Hepatocyte (in vitro differentiated cells): ENCODE data around the gene WDR90. TPM values are rescaled to one million over a fixed set of nuclear protein-coding genes. Genes with fewer than 3 reads are reported as not detected.
A peak's percentile ranks its signal among the peaks of the same experiment; 100 is the strongest.

Experiments
- DNase-seq: peaks from one replicate; pipeline ENCODE4 v3.0.0-alpha.2; 2016; ENCODE audit warnings: low spot score
- H2AFZ ChIP-seq: fragments of 200-600 bp; sonication (generic); 2 replicates; pipeline ENCODE4 v1.6.0; 2016; ENCODE audit warnings: antibody characterized with exemption, mild to moderate bottlenecking
- H3K27ac ChIP-seq: fragments of 200-600 bp; sonication (generic); 2 replicates; pipeline ENCODE4 v1.5.1; 2016; ENCODE audit warnings: mild to moderate bottlenecking
- H3K27me3 ChIP-seq: fragments of 200-600 bp; sonication (generic); 2 replicates; pipeline ENCODE4 v1.6.1; 2016
- H3K36me3 ChIP-seq: fragments of 200-600 bp; sonication (generic); replicated peaks from 2 replicates; pipeline ENCODE4 v1.5.1; 2016; ENCODE audit warnings: low read depth; ENCODE audit not compliant: insufficient read depth
- H3K4me1 ChIP-seq: fragments of 200-600 bp; sonication (generic); 2 replicates; pipeline ENCODE4 v1.5.1; 2016; ENCODE audit warnings: mild to moderate bottlenecking, moderate library complexity; ENCODE audit not compliant: insufficient read depth
- H3K4me2 ChIP-seq: fragments of 200-600 bp; sonication (generic); 2 replicates; pipeline ENCODE4 v1.6.0; 2016
- H3K4me3 ChIP-seq: fragments of 200-600 bp; sonication (generic); 2 replicates; pipeline ENCODE4 v1.5.1; 2016; ENCODE audit warnings: mild to moderate bottlenecking
- H3K79me2 ChIP-seq: fragments of 200-600 bp; sonication (generic); 2 replicates; pipeline ENCODE4 v1.6.0; 2017; ENCODE audit warnings: mild to moderate bottlenecking
- H3K9me2 ChIP-seq: fragments of 200-600 bp; sonication (generic); replicated peaks from 2 replicates; pipeline ENCODE4 v1.6.0; 2017; ENCODE audit warnings: mild to moderate bottlenecking; ENCODE audit not compliant: insufficient read depth
- H3K9me3 ChIP-seq: fragments of 200-600 bp; sonication (generic); 2 replicates; pipeline ENCODE4 v1.5.1; 2016; ENCODE audit warnings: low read depth, mild to moderate bottlenecking
- H4K20me1 ChIP-seq: fragments of 200-600 bp; sonication (generic); 2 replicates; pipeline ENCODE4 v1.6.0; 2016; ENCODE audit warnings: mild to moderate bottlenecking; ENCODE audit not compliant: insufficient read depth, poor library complexity, severe bottlenecking
- CTCF ChIP-seq: fragments of 200-600 bp; sonication (generic); IDR thresholded peaks from 2 replicates; pipeline ENCODE4 v1.5.1; 2016; ENCODE audit warnings: antibody characterized with exemption, mild to moderate bottlenecking; ENCODE audit not compliant: poor library complexity
- EZH2 ChIP-seq: fragments of 200-600 bp; sonication (generic); IDR thresholded peaks from 2 replicates; pipeline ENCODE4 v1.6.1; 2016; ENCODE audit warnings: antibody characterized with exemption, mild to moderate bottlenecking, borderline replicate concordance
- EZH2phosphoT487 ChIP-seq: fragments of 200-600 bp; sonication (generic); IDR thresholded peaks from one replicate; pipeline ENCODE4 v1.6.1; 2018; ENCODE audit warnings: antibody characterized with exemption, mild to moderate bottlenecking, low read depth, moderate library complexity; ENCODE audit not compliant: unreplicated experiment, severe bottlenecking
- whole genome bisulfite sequencing: methylation state at CpG from one replicate; pipeline ENCODE4 v1.1.6; 2016; ENCODE audit warnings: low lambda C conversion rate; ENCODE audit errors: missing lambda C conversion rate; 5-methylcytosine and 5-hydroxymethylcytosine counted together
- polyA plus RNA-seq: library from polyadenylated mRNA; unstranded; fragments of >200 nt; fragmentation: Nextera tagmentation; extraction: Ambion mirVana; gene quantifications from 2 replicates; pipeline ENCODE4 v1.2.1, GENCODE V29; 2016
- total RNA-seq: library from RNA; depleted of rRNA; stranded (reverse); fragments of >200 nt; gene quantifications from 2 replicates; pipeline ENCODE4 v1.2.3, GENCODE V29; 2014

WDR90 gene
- total and polyA plus RNA-seq, 2 experiments from 2014 or later = 14.4 to 25.1 TPM

- 88% methylated on average over 8 of the region's 10 CpGs for whole genome bisulfite sequencing
- Histone ChIP-seq H3K9me3 (no peaks in the 10 kb centered on the region), H3K4me3 (no peak overlapping the region), H3K9me2 (no peaks in the 10 kb centered on the region), H3K4me2 (no peak overlapping the region), H3K27ac (no peak overlapping the region), H3K27me3 (no peaks in the 10 kb centered on the region), H4K20me1 (peaks cover 22% of the 10 kb centered on the region), H2AFZ (no peak overlapping the region), H3K4me1 (peaks cover 33% of the 10 kb centered on the region), H3K36me3 (no peaks in the 10 kb centered on the region), H3K79me2 (peaks cover 45% of the 10 kb centered on the region)
- DNase-seq = peak; percentile 53
- peak; percentile 25 for TF ChIP-seq CTCF
- no peak for TF ChIP-seq EZH2
- no peak for TF ChIP-seq EZH2phosphoT487
Observed at GRCh38 chr16:685967-686366, 36.8 kb downstream of the WDR90 start.

- H4K20me1 ChIP-seq = peaks cover 15% of the 10 kb centered on the region
- no peaks in the 10 kb centered on the region for H3K36me3 ChIP-seq
- no peak overlapping the region for H3K4me3 ChIP-seq
- peaks cover 26% of the 10 kb centered on the region for H3K4me1 ChIP-seq
- DNase-seq = no peak
- H3K9me2 ChIP-seq = no peaks in the 10 kb centered on the region
- no peak overlapping the region for H3K27ac ChIP-seq
- H3K9me3 ChIP-seq = no peaks in the 10 kb centered on the region
- peaks cover 38% of the 10 kb centered on the region for H3K79me2 ChIP-seq
- TF ChIP-seq CTCF (no peak), EZH2phosphoT487 (no peak), EZH2 (no peak)
- H2AFZ ChIP-seq = no peak overlapping the region
- WGBS = 98% methylated on average over 48 of the region's 51 CpGs
- no peak overlapping the region for H3K4me2 ChIP-seq
- H3K27me3 ChIP-seq = peaks cover 1% of the 10 kb centered on the region
Observed at GRCh38 chr16:686459-687260, 37.5 kb downstream of the WDR90 start.

GRCh38 chr16:687499-687898 is 38.3 kb downstream of the WDR90 start:
- Histone ChIP-seq H3K27me3 (peaks cover 9% of the 10 kb centered on the region), H3K4me3 (no peak overlapping the region), H3K79me2 (peaks cover 29% of the 10 kb centered on the region), H4K20me1 (peaks cover 7% of the 10 kb centered on the region), H3K9me3 (no peaks in the 10 kb centered on the region), H2AFZ (no peak overlapping the region), H3K9me2 (no peaks in the 10 kb centered on the region), H3K4me2 (no peak overlapping the region), H3K27ac (no peak overlapping the region), H3K36me3 (no peaks in the 10 kb centered on the region), H3K4me1 (peaks cover 23% of the 10 kb centered on the region)
- 98% methylated on average over 19 of the region's 19 CpGs for WGBS
- TF ChIP-seq EZH2 = no peak
- TF ChIP-seq CTCF = no peak
- TF ChIP-seq EZH2phosphoT487 = no peak
- DNase-seq = no peak
